K562 (cell line): ENCODE data around the gene PKD2. TPM values are rescaled to one million over a fixed set of nuclear protein-coding genes. Genes with fewer than 3 reads are reported as not detected.

Source experiments
- ATAC-seq: fragments of 200-7000 bp; cut with Tn5 transposase; 3 replicates; pipeline ENCODE4 v1.9.1; 2020; ENCODE audit warnings: moderate library complexity
- BruUV-seq: library from RNA; stranded (reverse); fragments of 400-500 nt; replicated peaks from 2 replicates; lab custom pipeline; 2021; lab: Mats Ljungman, UMichigan
- CTCF ChIA-PET: fragments of 300-600 bp; formaldehyde crosslinking; extraction: SDS; loops from one replicate; lab custom pipeline; 2021; ENCODE audit warnings: low intra/inter-chr PET ratio; lab: Yijun Ruan, JAX
- POLR2A ChIA-PET: fragments of 300-600, 350-650 bp; sonication (Branson Sonifier 250); formaldehyde crosslinking; extraction: SDS; loops from one replicate; lab custom pipeline; 2021; ENCODE audit warnings: antibody characterized with exemption, inconsistent platforms; lab: Yijun Ruan, JAX
- DNase-seq, 4 experiments: peaks; one replicate each; pipeline versions ENCODE4 v3.0.0 to v3.0.0-alpha.2; 2011 to 2018; ENCODE audit warnings: low spot score in 3 of 4, mixed read lengths in 3 of 4; ENCODE audit errors: extremely low read depth in 1 of 4
- FAIRE-seq: peaks from 2 replicates; lab custom pipeline; 2011; peaks lifted over from hg19 to GRCh38; lab: Jason Lieb, UNC
- H2AFZ ChIP-seq: 2 replicates; pipeline ENCODE4 v1.6.0; 2011; ENCODE audit warnings: low read depth, low read length, control low read depth, inconsistent platforms
- H3K27ac ChIP-seq: fragments of 200-600 bp; 3 replicates; pipeline ENCODE4 v1.8.0; 2011; ENCODE audit warnings: low read depth, mild to moderate bottlenecking, control low read depth, inconsistent platforms, low read length, moderate library complexity, mixed read lengths; ENCODE audit errors: extremely low read depth
- H3K27me3 ChIP-seq, 2 experiments: fragments of 300-600 bp in 1 of 2; 2 replicates in 1 of 2; 3 replicates in 1 of 2; pipeline versions ENCODE4 v1.6.0 to v1.8.0; 2011; ENCODE audit warnings: inconsistent platforms in 2 of 2, low read length in 2 of 2, mild to moderate bottlenecking in 1 of 2, mixed read lengths in 1 of 2, moderate library complexity in 1 of 2; ENCODE audit not compliant: control insufficient read depth in 2 of 2, insufficient read depth in 2 of 2
- H3K36me3 ChIP-seq: fragments of 300-600 bp; 3 replicates; pipeline ENCODE4 v1.8.0; 2011; ENCODE audit warnings: mild to moderate bottlenecking, low read length, inconsistent platforms; ENCODE audit not compliant: control insufficient read depth, insufficient read depth
- H3K4me1 ChIP-seq, 2 experiments: fragments of 200-600 bp in 1 of 2; replicated peaks in 1 of 2; 2 replicates in 1 of 2; 3 replicates in 1 of 2; pipeline versions ENCODE4 v1.5.1 to v1.8.0; 2011; ENCODE audit warnings: inconsistent platforms in 2 of 2, low read length in 2 of 2, mild to moderate bottlenecking in 1 of 2, mixed read lengths in 1 of 2, moderate library complexity in 1 of 2; ENCODE audit not compliant: control insufficient read depth in 2 of 2, insufficient read depth in 2 of 2
- H3K4me2 ChIP-seq: 2 replicates; pipeline ENCODE4 v1.6.1; 2011; ENCODE audit warnings: low read length, control low read depth, inconsistent platforms, mixed read lengths; ENCODE audit not compliant: insufficient read depth
- H3K4me3 ChIP-seq: fragments of 200-600 bp; sonication (generic), shearing (Covaris generic); 2 replicates; pipeline ENCODE4 v1.5.1; 2016; ENCODE audit warnings: control low read depth, inconsistent platforms
- H3K79me2 ChIP-seq: fragments of 200-600 bp; 3 replicates; pipeline ENCODE4 v1.8.0; 2011; ENCODE audit warnings: low read length, inconsistent platforms; ENCODE audit not compliant: control insufficient read depth, insufficient read depth
- H3K9ac ChIP-seq, 2 experiments: 2 replicates each; pipeline versions ENCODE4 v1.6.0 to v1.6.1; 2011; ENCODE audit warnings: low read depth in 2 of 2, low read length in 2 of 2, control low read depth in 1 of 2, inconsistent platforms in 1 of 2, mild to moderate bottlenecking in 1 of 2, mixed read lengths in 1 of 2; ENCODE audit not compliant: insufficient read depth in 1 of 2
- H3K9me1 ChIP-seq: one replicate; pipeline ENCODE4 v1.6.0; 2011; ENCODE audit warnings: inconsistent platforms, mild to moderate bottlenecking, low read length, moderate library complexity; ENCODE audit not compliant: control insufficient read depth, insufficient read depth
- H3K9me3 ChIP-seq: replicated peaks from 2 replicates; pipeline ENCODE4 v1.5.1; 2011; ENCODE audit warnings: low read depth, low read length, inconsistent platforms; ENCODE audit not compliant: control insufficient read depth, insufficient read depth
- H4K20me1 ChIP-seq: replicated peaks from 2 replicates; pipeline ENCODE4 v1.6.1; 2011; ENCODE audit warnings: low read length, inconsistent platforms, mixed read lengths; ENCODE audit not compliant: control insufficient read depth, insufficient read depth
- HNRNPUL1 ChIP-seq: fragments of 200-400 bp; formaldehyde crosslinking; IDR thresholded peaks from 2 replicates; pipeline ENCODE4 v1.6.1; 2017; ENCODE audit warnings: low read length
- L3MBTL2 ChIP-seq: fragments of 450-650 bp; IDR thresholded peaks from 2 replicates; pipeline ENCODE4 v1.6.1; 2016; ENCODE audit warnings: mild to moderate bottlenecking, moderate library complexity
- NONO ChIP-seq, 2 experiments: fragments of 200-400 bp in 1 of 2; fragments of 450-650 bp in 1 of 2; formaldehyde crosslinking in 1 of 2; IDR thresholded peaks; 2 replicates each; pipeline ENCODE4 v1.6.1; 2017; ENCODE audit warnings: low read depth in 2 of 2, mild to moderate bottlenecking in 2 of 2, moderate library complexity in 2 of 2, low read length in 1 of 2
- NRF1 ChIP-seq, 2 experiments: fragments of 450-650 bp; IDR thresholded peaks in 1 of 2; conservative IDR thresholded peaks in 1 of 2; 2 replicates each; pipeline ENCODE4 v1.6.1; 2014; ENCODE audit warnings: mild to moderate bottlenecking in 2 of 2
- RAD51 ChIP-seq: fragments of 450-650 bp; IDR thresholded peaks from 2 replicates; pipeline ENCODE4 v1.7.1; 2016; ENCODE audit warnings: low read depth, mild to moderate bottlenecking, borderline replicate concordance
- RCOR1 ChIP-seq, 2 experiments: IDR thresholded peaks; 2 replicates each; pipeline ENCODE4 v1.6.1; 2012; ENCODE audit warnings: low read depth in 2 of 2, low read length in 2 of 2, borderline replicate concordance in 1 of 2, improper control_type of control experiment in 1 of 2
- RNF2 ChIP-seq: sonication (generic); IDR thresholded peaks from 2 replicates; pipeline ENCODE4 v1.6.1; 2016
- SP2 ChIP-seq: IDR thresholded peaks from 2 replicates; pipeline ENCODE4 v1.6.1; 2011; ENCODE audit warnings: mild to moderate bottlenecking, low read depth, low read length, moderate library complexity; ENCODE audit not compliant: poor library complexity, severe bottlenecking; ENCODE audit errors: extremely low read depth
- ZFPM2 ChIP-seq: fragments of 250-450 bp; sonication (Bioruptor Pico); IDR thresholded peaks from 2 replicates; pipeline ENCODE4 v1.5.1; 2022; ENCODE audit warnings: mild to moderate bottlenecking
- ZHX1 ChIP-seq: fragments of 150-350 bp; conservative IDR thresholded peaks from 2 replicates; pipeline ENCODE4 v1.6.1; 2014; ENCODE audit warnings: low read length
- WGBS: fragments of 100-300 bp; shearing (Covaris generic); methylation state at CpG from one replicate; pipeline ENCODE4 v1.1.6; 2016; ENCODE audit warnings: low coverage, mixed read lengths; ENCODE audit not compliant: insufficient coverage; ENCODE audit errors: missing lambda C conversion rate; 5-methylcytosine and 5-hydroxymethylcytosine counted together
- in situ Hi-C: fragments of 300-500 bp; cut with MboI; formaldehyde crosslinking; loops from 4 replicates; pipeline ENCODE4 v1.15.0; 2018; ENCODE audit warnings: inconsistent platforms, mixed read lengths
- intact Hi-C: fragments of 100-400 bp; cut with micrococcal nuclease; formaldehyde crosslinking; loops from 2 replicates; pipeline ENCODE4 v1.14.2; 2022
- polyA plus RNA-seq, 8 experiments: library from polyadenylated mRNA; depleted of rRNA in 4 of 8; stranded (reverse) in 5 of 8; unstranded in 3 of 8; fragments of >200 nt; fragmentation: Nextera tagmentation in 2 of 8; fragmentation: Illumina TruSeq in 1 of 8; extraction: Ambion mirVana in 2 of 8; extraction: Trizol in 1 of 8; gene quantifications; 2 replicates each; pipeline versions ENCODE4 v1.2.1 to v1.2.3, GENCODE V29; 2011 to 2014; ENCODE audit warnings: inconsistent platforms in 1 of 8, missing spikeins in 1 of 8
- total RNA-seq, 7 experiments: library from RNA; depleted of rRNA in 6 of 7; stranded (reverse); fragments of >200 nt in 6 of 7; fragmentation: Illumina TruSeq in 2 of 7; extraction: Trizol in 2 of 7; gene quantifications; 2 replicates each; pipeline versions ENCODE4 v1.2.1 to v1.2.3, GENCODE V29; 2011 to 2021; ENCODE audit warnings: low replicate concordance in 1 of 7
- TF ChIP-seq, protein P1 (sequence below): fragments of 450-650 bp; IDR thresholded peaks from 2 replicates; pipeline ENCODE4 v1.7.0; 2016; ENCODE audit warnings: borderline replicate concordance

The PKD2 gene
- total and polyA plus RNA-seq, 9 of the 15 experiments (the other 6 are each of a cell fraction or from before 2014, with no cell fraction given): 0.11 to 1.2 (median 0.47) TPM

- H3K27me3 ChIP-seq: peaks cover 2 to 21% of the 10 kb centered on the region in 2 experiments; a peak in 3 of 5 replicates
- no peak overlapping the region for H3K4me3 ChIP-seq
- H4K20me1 ChIP-seq: no peaks in the 10 kb centered on the region
- in situ Hi-C loops (no loop called here), intact Hi-C loops (no loop called here)
- BruUV-seq: no TSS peak
- WGBS: 12% methylated on average over 8 of the region's 9 CpGs
- no peak; the same call in 2 of the 3 replicates for ATAC-seq
- no peak overlapping the region for H3K9ac ChIP-seq
- no peak overlapping the region for H3K27ac ChIP-seq
- no peaks in the 10 kb centered on the region for H3K9me3 ChIP-seq
- no peak for FAIRE-seq
- peaks cover 0 to 10% of the 10 kb centered on the region in 2 experiments; a peak in 2 of 5 replicates for H3K4me1 ChIP-seq
- no peaks in the 10 kb centered on the region for H3K79me2 ChIP-seq
- ChIA-PET CTCF (interaction anchor here (0.5 kb wide), 1 partner anchor 8 kb away, joined by 3 read pairs; no protein-coding TSS in a partner anchor), POLR2A (interaction anchor here (0.8 kb wide), 1 partner anchor 11 kb away, joined by 3 read pairs; no protein-coding TSS in a partner anchor)
- no peak overlapping the region for H2AFZ ChIP-seq
- no peak for DNase-seq
- H3K9me1 ChIP-seq: no peaks in the 10 kb centered on the region
- H3K36me3 ChIP-seq: no peaks in the 10 kb centered on the region
- H3K4me2 ChIP-seq: no peak overlapping the region
- TF ChIP-seq NONO (IDR thresholded peaks at IDR 0.05; ENCODE audit: low read depth in 2 of 2, low read length in 1 of 2) (no peak), NRF1 (conservative IDR thresholded peaks at IDR 0.05 in 1 of 2, IDR thresholded peaks at IDR 0.05 in 1 of 2) (peak; percentile 73 to 79)
Observed at GRCh38 chr4:87966095-87966496, 41.3 kb upstream of the PKD2 start.

- peaks cover 0 to 10% of the 10 kb centered on the region in 2 experiments; a peak in 2 of 5 replicates for H3K4me1 ChIP-seq
- no peaks in the 10 kb centered on the region for H3K9me3 ChIP-seq
- FAIRE-seq (no peak), DNase-seq (no peak)
- H3K36me3 ChIP-seq: no peaks in the 10 kb centered on the region
- in situ Hi-C loops (no loop called here), intact Hi-C loops (no loop called here)
- H3K4me3 ChIP-seq: no peak overlapping the region
- H2AFZ ChIP-seq: no peak overlapping the region
- BruUV-seq: no TSS peak
- H3K9ac ChIP-seq: no peak overlapping the region
- no peaks in the 10 kb centered on the region for H3K9me1 ChIP-seq
- H3K27ac ChIP-seq: no peak overlapping the region
- 0% methylated on average over 8 of the region's 8 CpGs for WGBS
- H4K20me1 ChIP-seq: no peaks in the 10 kb centered on the region
- H3K79me2 ChIP-seq: no peaks in the 10 kb centered on the region
- peaks cover 2 to 21% of the 10 kb centered on the region in 2 experiments; a peak in 3 of 5 replicates for H3K27me3 ChIP-seq
- TF ChIP-seq SP2: no peak
- TF ChIP-seq HNRNPUL1: no peak
- TF ChIP-seq RCOR1 (IDR thresholded peaks at IDR 0.05; ENCODE audit: borderline replicate concordance in 1 of 2, low read depth in 2 of 2, low read length in 2 of 2): no peak
- TF ChIP-seq RAD51: no peak
- no peak for TF ChIP-seq ZHX1
- TF ChIP-seq ZFPM2 (CRISPR knock-in tag): no peak
- TF ChIP-seq L3MBTL2: no peak
- no peak for TF ChIP-seq RNF2
- TF ChIP-seq, protein P1, sequence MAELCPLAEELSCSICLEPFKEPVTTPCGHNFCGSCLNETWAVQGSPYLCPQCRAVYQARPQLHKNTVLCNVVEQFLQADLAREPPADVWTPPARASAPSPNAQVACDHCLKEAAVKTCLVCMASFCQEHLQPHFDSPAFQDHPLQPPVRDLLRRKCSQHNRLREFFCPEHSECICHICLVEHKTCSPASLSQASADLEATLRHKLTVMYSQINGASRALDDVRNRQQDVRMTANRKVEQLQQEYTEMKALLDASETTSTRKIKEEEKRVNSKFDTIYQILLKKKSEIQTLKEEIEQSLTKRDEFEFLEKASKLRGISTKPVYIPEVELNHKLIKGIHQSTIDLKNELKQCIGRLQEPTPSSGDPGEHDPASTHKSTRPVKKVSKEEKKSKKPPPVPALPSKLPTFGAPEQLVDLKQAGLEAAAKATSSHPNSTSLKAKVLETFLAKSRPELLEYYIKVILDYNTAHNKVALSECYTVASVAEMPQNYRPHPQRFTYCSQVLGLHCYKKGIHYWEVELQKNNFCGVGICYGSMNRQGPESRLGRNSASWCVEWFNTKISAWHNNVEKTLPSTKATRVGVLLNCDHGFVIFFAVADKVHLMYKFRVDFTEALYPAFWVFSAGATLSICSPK: no peak
- TF ChIP-seq, all 486 proteins: peak for 0
- ChIA-PET POLR2A (no interaction called here), CTCF (no interaction called here)
- no peak overlapping the region for H3K4me2 ChIP-seq
- ATAC-seq: no peak
Observed at GRCh38 chr4:87967193-87967592, 40.2 kb upstream of the PKD2 start.
